PC-3 (cell line): ENCODE results near the gene GTPBP2.

Source experiments
- EZH2phosphoT487 ChIP-seq: fragments of 300-600 bp; sonication (generic); IDR thresholded peaks from 2 replicates; pipeline ENCODE4 v1.6.1; 2018; ENCODE audit warnings: mild to moderate bottlenecking, antibody characterized with exemption, low read length, borderline replicate concordance
- TF ChIP-seq, protein P1 (sequence below): fragments of 300-600 bp; sonication (generic); conservative IDR thresholded peaks from 2 replicates; pipeline ENCODE4 v1.5.1; 2017; ENCODE audit warnings: antibody characterized with exemption, low read depth, mild to moderate bottlenecking, low read length

DNA sequence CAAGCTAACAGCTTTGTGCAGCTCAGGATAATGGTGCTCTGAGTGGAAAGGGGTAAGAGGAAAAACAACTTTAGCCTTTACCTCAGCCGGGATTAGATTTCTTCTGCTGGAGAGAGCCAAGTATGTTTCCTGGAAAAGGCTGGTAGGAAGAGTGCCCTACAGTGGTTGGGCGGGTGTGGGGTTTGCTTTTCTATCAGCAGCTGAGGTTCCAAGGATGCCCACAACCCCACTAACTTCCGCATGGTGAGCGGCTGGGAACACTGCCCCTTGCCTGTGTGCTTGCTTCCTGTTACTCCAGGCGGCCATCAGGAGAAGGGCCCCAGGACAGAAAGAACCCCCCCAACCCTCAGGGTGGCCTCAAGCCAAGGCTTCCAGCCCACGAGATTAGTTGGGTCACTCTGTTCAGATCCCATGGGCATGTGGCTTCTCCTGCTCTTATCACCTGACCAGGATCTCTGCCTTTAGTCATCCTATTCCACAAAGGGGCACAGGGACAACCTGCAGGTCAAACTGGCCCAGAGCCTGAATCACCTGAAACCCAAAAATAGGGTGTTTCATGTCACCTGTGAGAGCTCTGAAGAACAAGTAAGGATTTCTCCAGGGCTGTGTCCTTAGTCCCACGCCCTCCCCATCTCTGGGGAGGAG is 48.0 kb upstream of the GTPBP2 start:
- TF ChIP-seq, protein P1, sequence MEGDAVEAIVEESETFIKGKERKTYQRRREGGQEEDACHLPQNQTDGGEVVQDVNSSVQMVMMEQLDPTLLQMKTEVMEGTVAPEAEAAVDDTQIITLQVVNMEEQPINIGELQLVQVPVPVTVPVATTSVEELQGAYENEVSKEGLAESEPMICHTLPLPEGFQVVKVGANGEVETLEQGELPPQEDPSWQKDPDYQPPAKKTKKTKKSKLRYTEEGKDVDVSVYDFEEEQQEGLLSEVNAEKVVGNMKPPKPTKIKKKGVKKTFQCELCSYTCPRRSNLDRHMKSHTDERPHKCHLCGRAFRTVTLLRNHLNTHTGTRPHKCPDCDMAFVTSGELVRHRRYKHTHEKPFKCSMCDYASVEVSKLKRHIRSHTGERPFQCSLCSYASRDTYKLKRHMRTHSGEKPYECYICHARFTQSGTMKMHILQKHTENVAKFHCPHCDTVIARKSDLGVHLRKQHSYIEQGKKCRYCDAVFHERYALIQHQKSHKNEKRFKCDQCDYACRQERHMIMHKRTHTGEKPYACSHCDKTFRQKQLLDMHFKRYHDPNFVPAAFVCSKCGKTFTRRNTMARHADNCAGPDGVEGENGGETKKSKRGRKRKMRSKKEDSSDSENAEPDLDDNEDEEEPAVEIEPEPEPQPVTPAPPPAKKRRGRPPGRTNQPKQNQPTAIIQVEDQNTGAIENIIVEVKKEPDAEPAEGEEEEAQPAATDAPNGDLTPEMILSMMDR: no peak
- TF ChIP-seq EZH2phosphoT487: no peak
